RWPE2 (cell line): Measurements from ENCODE around the gene NF1.

ENCODE experiments used
- ATAC-seq: fragments of 200-7000 bp; cut with Tn5 transposase; 3 replicates; pipeline ENCODE4 v1.9.1; 2021; ENCODE audit warnings: low read depth
- DNase-seq: peaks from one replicate; pipeline ENCODE4 v3.0.0-alpha.2; 2020; ENCODE audit warnings: low spot score
- H3K27ac ChIP-seq: fragments of 450-650 bp; 2 replicates; pipeline ENCODE4 v1.5.1; 2017; ENCODE audit warnings: mild to moderate bottlenecking; ENCODE audit not compliant: poor library complexity, severe bottlenecking
- H3K27me3 ChIP-seq: fragments of 250-450 bp; sonication (Bioruptor Pico); 2 replicates; pipeline ENCODE4 v1.5.1; 2021; ENCODE audit warnings: mild to moderate bottlenecking, moderate library complexity; ENCODE audit not compliant: insufficient read depth, poor library complexity, severe bottlenecking
- H3K36me3 ChIP-seq: fragments of 250-450 bp; sonication (Bioruptor Pico); 2 replicates; pipeline ENCODE4 v1.5.1; 2020; ENCODE audit warnings: low read depth, mild to moderate bottlenecking, moderate library complexity
- H3K4me1 ChIP-seq: fragments of 250-450 bp; sonication (Bioruptor Pico); 2 replicates; pipeline ENCODE4 v1.5.1; 2021; ENCODE audit warnings: mild to moderate bottlenecking, moderate library complexity; ENCODE audit not compliant: insufficient read depth, poor library complexity, severe bottlenecking
- H3K4me3 ChIP-seq: fragments of 250-450 bp; sonication (Bioruptor Pico); 2 replicates; pipeline ENCODE4 v1.5.1; 2021; ENCODE audit warnings: mild to moderate bottlenecking, moderate library complexity; ENCODE audit not compliant: severe bottlenecking
- H3K9me3 ChIP-seq: fragments of 250-450 bp; sonication (Bioruptor Pico); 2 replicates; pipeline ENCODE4 v1.5.1; 2021; ENCODE audit warnings: mild to moderate bottlenecking, moderate library complexity; ENCODE audit not compliant: severe bottlenecking
- TF ChIP-seq, protein P1 (sequence below): fragments of 450-650 bp; IDR thresholded peaks from one replicate; pipeline ENCODE4 v1.5.1; 2017; ENCODE audit warnings: mild to moderate bottlenecking, moderate library complexity; ENCODE audit not compliant: poor library complexity, severe bottlenecking

The NF1 gene

DNA sequence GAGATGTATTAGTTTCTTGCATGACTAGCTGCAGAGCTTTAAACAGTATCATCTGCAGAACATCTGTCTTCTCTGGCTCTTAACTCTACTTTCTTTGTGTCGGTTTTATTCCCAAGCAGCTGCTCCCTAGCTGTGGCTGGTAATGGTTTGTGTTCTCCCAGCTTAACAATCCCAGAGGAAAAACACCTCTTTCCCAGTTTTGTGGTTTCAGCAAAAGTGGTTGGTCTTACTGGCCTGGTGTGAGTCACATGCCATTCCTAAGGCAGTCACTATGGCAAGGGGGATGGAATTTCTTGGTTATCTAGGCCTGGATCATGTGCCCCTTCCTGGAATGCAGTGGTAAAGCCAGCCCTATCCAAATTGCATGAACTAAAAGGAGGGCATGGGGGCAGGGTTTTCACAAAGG lies 174.8 kb downstream of the NF1 start:
- Histone ChIP-seq H3K9me3 (no peaks in the 10 kb centered on the region), H3K27me3 (no peaks in the 10 kb centered on the region), H3K4me3 (no peak overlapping the region), H3K27ac (peak overlapping the region; percentile 79), H3K4me1 (peaks cover 38% of the 10 kb centered on the region), H3K36me3 (peaks cover 39% of the 10 kb centered on the region)
- ATAC-seq (peak; percentile 95), DNase-seq (peak; percentile 58)
- TF ChIP-seq, protein P1, sequence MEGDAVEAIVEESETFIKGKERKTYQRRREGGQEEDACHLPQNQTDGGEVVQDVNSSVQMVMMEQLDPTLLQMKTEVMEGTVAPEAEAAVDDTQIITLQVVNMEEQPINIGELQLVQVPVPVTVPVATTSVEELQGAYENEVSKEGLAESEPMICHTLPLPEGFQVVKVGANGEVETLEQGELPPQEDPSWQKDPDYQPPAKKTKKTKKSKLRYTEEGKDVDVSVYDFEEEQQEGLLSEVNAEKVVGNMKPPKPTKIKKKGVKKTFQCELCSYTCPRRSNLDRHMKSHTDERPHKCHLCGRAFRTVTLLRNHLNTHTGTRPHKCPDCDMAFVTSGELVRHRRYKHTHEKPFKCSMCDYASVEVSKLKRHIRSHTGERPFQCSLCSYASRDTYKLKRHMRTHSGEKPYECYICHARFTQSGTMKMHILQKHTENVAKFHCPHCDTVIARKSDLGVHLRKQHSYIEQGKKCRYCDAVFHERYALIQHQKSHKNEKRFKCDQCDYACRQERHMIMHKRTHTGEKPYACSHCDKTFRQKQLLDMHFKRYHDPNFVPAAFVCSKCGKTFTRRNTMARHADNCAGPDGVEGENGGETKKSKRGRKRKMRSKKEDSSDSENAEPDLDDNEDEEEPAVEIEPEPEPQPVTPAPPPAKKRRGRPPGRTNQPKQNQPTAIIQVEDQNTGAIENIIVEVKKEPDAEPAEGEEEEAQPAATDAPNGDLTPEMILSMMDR: no peak

GRCh38 chr17:31272236-31272635 lies 177.5 kb downstream of the NF1 start:
- peaks cover 44% of the 10 kb centered on the region for H3K4me1 ChIP-seq
- no peaks in the 10 kb centered on the region for H3K9me3 ChIP-seq
- no peak overlapping the region for H3K27ac ChIP-seq
- no peaks in the 10 kb centered on the region for H3K27me3 ChIP-seq
- H3K4me3 ChIP-seq: no peak overlapping the region
- TF ChIP-seq, protein P1: no peak
- no peak for DNase-seq
- no peak for ATAC-seq
- H3K36me3 ChIP-seq: peaks cover 48% of the 10 kb centered on the region

- H3K27ac ChIP-seq: peak overlapping the region; percentile 62
- H3K4me1 ChIP-seq: peaks cover 41% of the 10 kb centered on the region
- TF ChIP-seq, protein P1: no peak
- no peaks in the 10 kb centered on the region for H3K9me3 ChIP-seq
- no peak overlapping the region for H3K4me3 ChIP-seq
- DNase-seq (no peak), ATAC-seq (no peak)
- peaks cover 54% of the 10 kb centered on the region for H3K36me3 ChIP-seq
- no peaks in the 10 kb centered on the region for H3K27me3 ChIP-seq
Observed at GRCh38 chr17:31272803-31273202, 178.0 kb downstream of the NF1 start.

DNA sequence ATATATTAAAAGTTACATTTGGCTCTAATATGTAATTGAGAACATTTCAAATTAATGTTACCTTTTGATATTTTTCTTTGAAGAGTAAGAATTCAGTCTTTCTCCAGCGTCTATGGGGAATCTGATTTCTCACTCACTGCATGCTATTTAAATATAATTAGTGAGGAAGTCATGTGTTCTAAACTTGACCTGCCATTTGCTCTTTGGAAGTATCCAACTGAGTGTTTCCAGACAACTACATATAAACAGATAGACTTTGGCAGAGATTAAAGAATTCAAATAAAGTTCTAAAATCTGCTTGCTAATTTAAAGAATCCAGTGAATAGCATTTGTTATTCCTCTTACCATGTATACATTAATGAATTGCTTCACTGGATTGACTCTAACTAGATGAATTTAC lies 178.7 kb downstream of the NF1 start:
- peaks cover 57% of the 10 kb centered on the region for H3K36me3 ChIP-seq

GRCh38 chr17:31274252-31274651 lies 179.5 kb downstream of the NF1 start:
- H3K9me3 ChIP-seq: no peaks in the 10 kb centered on the region
- H3K4me3 ChIP-seq: no peak overlapping the region
- H3K36me3 ChIP-seq: peaks cover 61% of the 10 kb centered on the region
- H3K27ac ChIP-seq: peak overlapping the region; percentile 62
- ATAC-seq: peak; percentile 64
- TF ChIP-seq, protein P1: no peak
- peaks cover 27% of the 10 kb centered on the region for H3K4me1 ChIP-seq
- no peaks in the 10 kb centered on the region for H3K27me3 ChIP-seq
- no peak for DNase-seq

More for the DNA sequence above, 178.7 kb downstream of the NF1 start:
- TF ChIP-seq, protein P1: no peak
- ATAC-seq: no peak
- no peak for DNase-seq
- Histone ChIP-seq H3K27me3 (no peaks in the 10 kb centered on the region), H3K4me1 (peaks cover 34% of the 10 kb centered on the region), H3K4me3 (no peak overlapping the region), H3K27ac (peak overlapping the region; percentile 62), H3K9me3 (no peaks in the 10 kb centered on the region)
